CD4-positive, alpha-beta T cell treated with Interleukin-15 for 1 hour (primary cell): ENCODE data around the gene DAZ3.
"Not testable (repeated sequence)": the region's sequence is repeated elsewhere in the genome, so short reads cannot be mapped to it uniquely, and the experiment has no call there.

Source experiments
- DNase-seq: peaks from one replicate; pipeline ENCODE4 v3.0.0-alpha.2; 2020

Gene DAZ3, protein sequence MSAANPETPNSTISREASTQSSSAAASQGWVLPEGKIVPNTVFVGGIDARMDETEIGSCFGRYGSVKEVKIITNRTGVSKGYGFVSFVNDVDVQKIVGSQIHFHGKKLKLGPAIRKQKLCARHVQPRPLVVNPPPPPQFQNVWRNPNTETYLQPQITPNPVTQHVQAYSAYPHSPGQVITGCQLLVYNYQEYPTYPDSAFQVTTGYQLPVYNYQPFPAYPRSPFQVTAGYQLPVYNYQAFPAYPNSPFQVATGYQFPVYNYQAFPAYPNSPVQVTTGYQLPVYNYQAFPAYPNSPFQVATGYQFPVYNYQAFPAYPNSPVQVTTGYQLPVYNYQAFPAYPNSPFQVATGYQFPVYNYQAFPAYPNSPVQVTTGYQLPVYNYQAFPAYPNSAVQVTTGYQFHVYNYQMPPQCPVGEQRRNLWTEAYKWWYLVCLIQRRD

DNA sequence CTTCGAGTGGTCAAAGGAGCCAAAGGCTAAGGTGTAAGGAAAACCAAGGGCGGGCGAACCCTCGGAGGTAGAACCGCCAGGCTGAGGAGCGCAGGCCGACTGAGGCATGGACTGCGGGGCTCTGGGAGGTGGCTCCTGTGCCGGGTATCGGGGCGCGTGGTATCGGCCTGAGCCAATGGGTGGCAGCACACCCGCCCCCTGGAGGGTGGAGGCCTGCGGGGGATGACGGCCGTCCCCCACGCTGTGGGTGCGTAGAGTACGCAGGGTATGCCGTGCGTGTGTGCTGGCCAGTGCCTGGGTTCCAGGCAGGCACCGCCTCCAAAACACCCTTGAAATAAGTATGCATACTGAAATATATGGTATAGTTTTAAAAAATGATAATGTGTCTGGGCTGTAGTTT is at the start of gene DAZ3:
DAZ3 (minus strand) TSS at position 101 of the 400 bp plus-strand sequence. CDS start 208 bp downstream, outside the sequence.
- not testable (repeated sequence) for DNase-seq

DNA sequence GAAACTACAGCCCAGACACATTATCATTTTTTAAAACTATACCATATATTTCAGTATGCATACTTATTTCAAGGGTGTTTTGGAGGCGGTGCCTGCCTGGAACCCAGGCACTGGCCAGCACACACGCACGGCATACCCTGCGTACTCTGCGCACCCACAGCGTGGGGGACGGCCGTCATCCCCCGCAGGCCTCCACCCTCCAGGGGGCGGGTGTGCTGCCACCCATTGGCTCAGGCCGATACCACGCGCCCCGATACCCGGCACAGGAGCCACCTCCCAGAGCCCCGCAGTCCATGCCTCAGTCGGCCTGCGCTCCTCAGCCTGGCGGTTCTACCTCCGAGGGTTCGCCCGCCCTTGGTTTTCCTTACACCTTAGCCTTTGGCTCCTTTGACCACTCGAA is 20.4 kb upstream of the DAZ3 start, which contains the start of gene DAZ4:
DAZ4 (plus strand) TSS at position 301 of the 400 bp plus-strand sequence. CDS start 208 bp downstream, outside the sequence.
- DNase-seq, result not testable (repeated sequence)

DNA sequence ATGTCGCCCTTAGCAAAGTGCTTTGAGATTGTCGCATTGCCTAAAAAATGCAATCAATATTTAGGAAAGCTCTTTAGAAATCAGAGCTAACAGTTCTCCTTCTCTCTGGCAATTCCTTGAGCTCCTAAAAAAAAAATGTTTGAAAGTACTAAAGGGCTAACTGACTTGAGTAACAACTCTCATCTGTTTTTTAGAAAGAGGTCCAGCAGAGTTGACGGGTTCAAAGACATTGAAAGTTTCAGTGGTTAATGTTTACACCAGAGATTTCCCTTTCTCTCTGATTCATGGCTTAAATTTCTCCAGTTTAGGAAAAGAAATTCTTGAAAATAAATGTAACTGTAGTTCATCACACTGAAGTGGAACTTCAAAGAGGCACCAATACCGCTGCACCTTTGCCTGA is 11.9 kb upstream of the DAZ3 start:
- DNase-seq, result not testable (repeated sequence)

DNA sequence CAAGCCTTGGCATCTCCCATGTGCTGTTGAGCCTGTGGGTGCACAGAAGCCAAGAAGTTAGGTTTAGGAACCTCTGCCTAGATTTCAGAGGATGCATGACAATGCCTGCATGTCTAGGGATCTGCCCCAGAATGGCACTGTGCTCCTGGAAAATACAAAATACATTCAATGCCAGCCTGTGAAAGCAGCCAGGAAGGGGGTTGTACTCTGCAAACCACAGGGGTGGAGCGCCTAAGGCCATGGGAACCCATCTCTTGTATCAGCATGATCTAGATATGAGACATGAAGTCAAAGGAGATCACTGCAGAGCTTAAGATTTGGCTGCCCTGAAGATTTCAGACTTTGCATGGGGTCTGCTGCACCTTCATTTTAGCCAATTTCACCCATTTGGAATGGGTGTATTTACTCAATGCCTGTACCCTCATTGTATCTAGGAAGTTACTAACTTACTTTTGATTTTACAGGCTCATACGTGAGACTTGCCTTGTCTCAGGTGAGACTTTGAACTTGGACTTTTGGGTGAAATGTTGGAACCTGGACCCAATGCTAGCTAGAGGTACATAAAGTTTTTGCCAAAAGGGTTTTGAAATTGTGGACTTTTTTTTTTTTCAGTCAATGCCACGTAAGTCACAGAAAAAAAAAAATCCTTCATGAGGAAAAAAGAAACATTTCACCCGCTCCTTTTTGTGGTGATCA is 11.1 kb upstream of the DAZ3 start:
- DNase-seq, result not testable (repeated sequence)

GRCh38 chrY:24821836-24822235 is 8.6 kb upstream of the DAZ3 start:
- not testable (repeated sequence) for DNase-seq
